IMR-90 (cell line): ENCODE measurements around the gene ZFYVE1. TPM values are rescaled to one million over a fixed set of nuclear protein-coding genes. Genes with fewer than 3 reads are reported as not detected.

Experiments used
- ATAC-seq: fragments of 200-7000 bp; cut with Tn5 transposase; 2 replicates; pipeline ENCODE4 v1.9.1; 2020; ENCODE audit warnings: low read depth, mild to moderate bottlenecking, moderate library complexity
- Bru-seq: library from RNA; stranded (reverse); fragments of 400-500 nt; gene quantifications from one replicate; lab custom pipeline; 2021; lab: Mats Ljungman, UMichigan
- BruChase-seq, 2 experiments: library from RNA; stranded (reverse); fragments of 400-500 nt; gene quantifications; one replicate each; lab custom pipeline; 2021; lab: Mats Ljungman, UMichigan
- BruUV-seq: library from RNA; stranded (reverse); fragments of 400-500 nt; replicated peaks from 2 replicates; lab custom pipeline; 2021; lab: Mats Ljungman, UMichigan
- CTCF ChIA-PET: fragments of 300-600 bp; formaldehyde crosslinking; extraction: SDS; loops from one replicate; lab custom pipeline; 2021; ENCODE audit warnings: antibody characterized with exemption; lab: Yijun Ruan, JAX
- POLR2A ChIA-PET: fragments of 300-600 bp; sonication (Branson Sonifier 250); formaldehyde crosslinking; loops from one replicate; lab custom pipeline; 2022; ENCODE audit warnings: antibody characterized with exemption; ENCODE audit not compliant: unreplicated experiment; lab: Charles Lee
- DNase-seq: peaks from one replicate; pipeline ENCODE4 v3.0.0; 2013
- H2AFZ ChIP-seq: replicated peaks from 2 replicates; pipeline ENCODE3; 2013; ENCODE audit warnings: low read length, mild to moderate bottlenecking; ENCODE audit not compliant: poor library complexity
- H2AK5ac ChIP-seq: 2 replicates; pipeline ENCODE4 v1.6.1; 2013; ENCODE audit warnings: low read depth, low read length, inconsistent platforms
- H2AK9ac ChIP-seq: replicated peaks from 2 replicates; pipeline ENCODE3; 2013; ENCODE audit warnings: mild to moderate bottlenecking, low read depth, low read length, moderate library complexity; ENCODE audit not compliant: poor library complexity
- H2BK120ac ChIP-seq: 2 replicates; pipeline ENCODE4 v1.6.1; 2013; ENCODE audit warnings: low read depth, low read length, inconsistent platforms
- H2BK15ac ChIP-seq: 3 replicates; pipeline ENCODE4 v1.6.1; 2013; ENCODE audit warnings: low read depth, low read length, inconsistent platforms
- H2BK20ac ChIP-seq: 2 replicates; pipeline ENCODE4 v1.6.1; 2013; ENCODE audit warnings: low read depth, mild to moderate bottlenecking, inconsistent platforms, low read length, moderate library complexity
- H2BK5ac ChIP-seq: 2 replicates; pipeline ENCODE4 v1.6.1; 2013; ENCODE audit warnings: mild to moderate bottlenecking, low read depth, low read length, inconsistent platforms; ENCODE audit not compliant: poor library complexity, severe bottlenecking
- H3K14ac ChIP-seq: replicated peaks from 2 replicates; pipeline ENCODE4 v1.6.1; 2013; ENCODE audit warnings: low read depth, low read length, inconsistent platforms
- H3K18ac ChIP-seq: 2 replicates; pipeline ENCODE4 v1.6.1; 2013; ENCODE audit warnings: low read depth, low read length, control low read depth
- H3K23ac ChIP-seq: 2 replicates; pipeline ENCODE4 v1.6.1; 2013; ENCODE audit warnings: low read depth, low read length, inconsistent platforms
- H3K27ac ChIP-seq: 2 replicates; pipeline ENCODE4 v1.5.1; 2013; ENCODE audit warnings: mild to moderate bottlenecking, control low read depth, low read length; ENCODE audit not compliant: insufficient read depth
- H3K27me3 ChIP-seq: 2 replicates; pipeline ENCODE4 v1.6.1; 2013; ENCODE audit warnings: low read length; ENCODE audit not compliant: control insufficient read depth, insufficient read depth
- H3K36me3 ChIP-seq: 2 replicates; pipeline ENCODE4 v1.6.1; 2013; ENCODE audit warnings: low read length, mixed read lengths; ENCODE audit not compliant: control insufficient read depth, insufficient read depth
- H3K4ac ChIP-seq: 2 replicates; pipeline ENCODE4 v1.6.1; 2013; ENCODE audit warnings: low read depth, low read length, inconsistent platforms
- H3K4me1 ChIP-seq: 2 replicates; pipeline ENCODE4 v1.6.1; 2013; ENCODE audit warnings: low read length, mixed read lengths; ENCODE audit not compliant: control insufficient read depth, insufficient read depth
- H3K4me2 ChIP-seq: 2 replicates; pipeline ENCODE4 v1.6.1; 2013; ENCODE audit warnings: low read depth, mild to moderate bottlenecking, control low read depth, low read length, moderate library complexity
- H3K4me3 ChIP-seq: 2 replicates; pipeline ENCODE4 v1.5.1; 2013; ENCODE audit warnings: low read depth, mild to moderate bottlenecking, control low read depth, low read length, moderate library complexity; ENCODE audit not compliant: insufficient read depth
- H3K56ac ChIP-seq: 2 replicates; pipeline ENCODE4 v1.6.1; 2013; ENCODE audit warnings: low read length, inconsistent platforms; ENCODE audit not compliant: insufficient read depth; ENCODE audit errors: extremely low read depth
- H3K79me1 ChIP-seq, 2 experiments: 2 replicates each; pipeline ENCODE4 v1.6.1; 2013; ENCODE audit warnings: low read length in 2 of 2, inconsistent platforms in 1 of 2, low read depth in 1 of 2
- H3K9ac ChIP-seq: 2 replicates; pipeline ENCODE4 v1.6.1; 2013; ENCODE audit warnings: low read depth, low read length, control low read depth
- H3K9me1 ChIP-seq: 2 replicates; pipeline ENCODE4 v1.6.1; 2013; ENCODE audit warnings: low read length, inconsistent platforms; ENCODE audit not compliant: insufficient read depth
- H3K9me3 ChIP-seq: 2 replicates; pipeline ENCODE4 v1.6.1; 2013; ENCODE audit warnings: low read length; ENCODE audit not compliant: control insufficient read depth, insufficient read depth
- H4K20me1 ChIP-seq: 2 replicates; pipeline ENCODE4 v1.6.1; 2013; ENCODE audit warnings: low read length, inconsistent platforms; ENCODE audit not compliant: insufficient read depth
- H4K5ac ChIP-seq: 2 replicates; pipeline ENCODE4 v1.6.1; 2013; ENCODE audit warnings: mild to moderate bottlenecking, low read depth, low read length, control low read depth
- H4K8ac ChIP-seq, 2 experiments: 2 replicates each; pipeline ENCODE4 v1.6.1; 2013; ENCODE audit warnings: low read depth in 2 of 2, low read length in 2 of 2, control low read depth in 1 of 2, inconsistent platforms in 1 of 2
- H4K91ac ChIP-seq: 2 replicates; pipeline ENCODE4 v1.6.1; 2013; ENCODE audit warnings: low read depth, low read length, inconsistent platforms; ENCODE audit not compliant: insufficient read depth
- BHLHE40 ChIP-seq: fragments of 150-350 bp; IDR thresholded peaks from 2 replicates; pipeline ENCODE4 v1.6.1; 2016; ENCODE audit warnings: mild to moderate bottlenecking, low read depth, low read length
- CEBPB ChIP-seq: IDR thresholded peaks from 2 replicates; pipeline ENCODE4 v1.6.1; 2012; ENCODE audit warnings: low read depth, low read length, improper control_type of control experiment
- CHD1 ChIP-seq: IDR thresholded peaks from 2 replicates; pipeline ENCODE4 v1.6.1; 2012; ENCODE audit warnings: low read depth, low read length, improper control_type of control experiment
- MAZ ChIP-seq: IDR thresholded peaks from 2 replicates; pipeline ENCODE4 v1.6.1; 2012; ENCODE audit warnings: low read depth, mild to moderate bottlenecking, low read length, improper control_type of control experiment, moderate library complexity, borderline replicate concordance
- MXI1 ChIP-seq: IDR thresholded peaks from 2 replicates; pipeline ENCODE4 v1.6.1; 2012; ENCODE audit warnings: low read depth, mild to moderate bottlenecking, low read length, moderate library complexity, borderline replicate concordance
- NFE2L2 ChIP-seq: fragments of 150-350 bp; IDR thresholded peaks from 2 replicates; pipeline ENCODE4 v1.6.1; 2016; ENCODE audit warnings: low read depth, mild to moderate bottlenecking, low read length
- POLR2A ChIP-seq: IDR thresholded peaks from 2 replicates; pipeline ENCODE4 v1.6.1; 2012; ENCODE audit warnings: mild to moderate bottlenecking, low read depth, low read length
- RFX5 ChIP-seq: IDR thresholded peaks from 2 replicates; pipeline ENCODE4 v1.8.0; 2012; ENCODE audit warnings: low read depth, mild to moderate bottlenecking, low read length, moderate library complexity
- USF2 ChIP-seq: fragments of 150-350 bp; IDR thresholded peaks from 2 replicates; pipeline ENCODE4 v1.6.1; 2017; ENCODE audit warnings: mild to moderate bottlenecking, antibody characterized with exemption, low read length, low read depth
- WGBS, 2 experiments: methylation state at CpG; one replicate each; pipeline versions ENCODE4 v1.1.5 to v1.1.7; 2013; ENCODE audit warnings: missing lambda C conversion rate in 2 of 2; ENCODE audit not compliant: insufficient read length in 1 of 2; ENCODE audit errors: extremely low coverage in 2 of 2; 5-methylcytosine and 5-hydroxymethylcytosine counted together
- dilution Hi-C: fragments of 300-500 bp; cut with HindIII; formaldehyde crosslinking; loops from one replicate; pipeline ENCODE4 v1.14.3; 2018; ENCODE audit warnings: low sequenced_read_pairs; ENCODE audit not compliant: unreplicated experiment
- in situ Hi-C: fragments of 300-500 bp; cut with MboI; formaldehyde crosslinking; loops from 3 replicates; pipeline ENCODE4 v1.14.3; 2019; ENCODE audit warnings: low sequenced_read_pairs, inconsistent platforms, mixed read lengths
- intact Hi-C: fragments of 100-400 bp; cut with micrococcal nuclease; formaldehyde crosslinking; loops from 2 replicates; pipeline ENCODE4 v1.10.0; 2022
- long read RNA-seq: library from polyadenylated mRNA; unstranded; transcript quantifications from one replicate; pipeline ENCODE4 v2.0.0, GENCODE V29; 2021; ENCODE audit not compliant: unreplicated experiment
- polyA plus RNA-seq, 3 experiments: library from polyadenylated mRNA; depleted of rRNA; stranded (reverse); fragments of >200 nt; gene quantifications; 2 replicates each; pipeline ENCODE4 v1.2.3, GENCODE V29; 2012; ENCODE audit warnings: low replicate concordance in 1 of 3
- total RNA-seq: library from RNA; depleted of rRNA; stranded (reverse); fragments of >200 nt; gene quantifications from 2 replicates; pipeline ENCODE4 v1.2.3, GENCODE V29; 2012; rRNA removed

ZFYVE1 gene
- 11.1 and 12.2 TPM in 2 replicates for total RNA-seq
- polyA plus RNA-seq (2012; rRNA removed): 14.2 and 16.5 TPM in 2 replicates
- 16.0 and 23.7 TPM in 2 replicates for polyA plus RNA-seq (2012; cell fraction: cytosol; rRNA removed)
- 31.7 and 37.7 TPM in 2 replicates for polyA plus RNA-seq (2012; cell fraction: nucleus; rRNA removed; ENCODE audit: low replicate concordance)
- percentile 77 among the genes with signal in this experiment for Bru-seq, nascent RNA
- percentile 89 among the genes with signal in this experiment for BruChase-seq, experiment 1, labeled RNA remaining after a 6-hour chase
- BruChase-seq, experiment 2, labeled RNA remaining after a 2-hour chase: percentile 82 among the genes with signal in this experiment
- long read RNA-seq, full-length matches to known transcripts: 8 of 28 reads
- long read RNA-seq, partial matches to known transcripts: 18 of 28 reads
- long read RNA-seq, other reads (novel, unspliced or antisense): 2 of 28 reads

GRCh38 chr14:73026845-73027542 is at the start of gene ZFYVE1:
Gene ZFYVE1, minus strand, starts transcription at chr14:73027106. Its CDS starts 2,598 bp downstream, at chr14:73024508.
- Histone ChIP-seq H2BK5ac (peak within 1 kb of the TSS; percentile 60), H4K91ac (no peak within 1 kb of the TSS), H4K20me1 (peaks cover 19% of the 10 kb centered on the region; the same call in 1 of the 2 replicates), H3K14ac (peak within 1 kb of the TSS; percentile 82; the same call in 1 of the 2 replicates), H3K9me1 (peaks cover 7% of the 10 kb centered on the region; the same call in 1 of the 2 replicates), H2BK120ac (no peak within 1 kb of the TSS), H3K4me3 (peak within 1 kb of the TSS; percentile 62), H3K18ac (no peak within 1 kb of the TSS), H3K56ac (peak within 1 kb of the TSS; percentile 61; the same call in 1 of the 2 replicates), H3K27me3 (no peaks in the 10 kb centered on the region), H3K9me3 (no peaks in the 10 kb centered on the region), H3K9ac (peak within 1 kb of the TSS; percentile 96), H3K4ac (peak within 1 kb of the TSS; percentile 64), H4K5ac (peak within 1 kb of the TSS; percentile 45; the same call in 1 of the 2 replicates), H3K27ac (peak within 1 kb of the TSS; percentile 69), H4K8ac (peak within 1 kb of the TSS; percentile 14 to 90), H2AFZ (peak within 1 kb of the TSS; percentile 100), H2AK9ac (peak within 1 kb of the TSS; percentile 93), H3K4me2 (peak within 1 kb of the TSS; percentile 99), H2AK5ac (peak within 1 kb of the TSS; percentile 46; the same call in 1 of the 2 replicates), H3K23ac (peak within 1 kb of the TSS; percentile 84), H3K36me3 (peaks cover 19% of the 10 kb centered on the region), H2BK15ac (no peak within 1 kb of the TSS), H3K79me1 (peaks cover 14 to 37% of the 10 kb centered on the region in 2 experiments), H2BK20ac (peak within 1 kb of the TSS; percentile 16; the same call in 1 of the 2 replicates), H3K4me1 (no peaks in the 10 kb centered on the region)
- DNase-seq: peak; percentile 98
- dilution Hi-C loops: no loop called here
- POLR2A ChIA-PET: interaction anchor here (0.6 to 0.9 kb wide), 2 partner anchors 31 to 48 kb away, joined by 3 to 5 read pairs; partner anchors contain the start of gene RBM25
- ATAC-seq: peak; percentile 99
- 0% methylated on average over 6 of the region's 42 CpGs; no CpG with 5 or more reads in 1 of the 2 experiments for WGBS, 2 experiments
- no peak for TF ChIP-seq RFX5
- TF ChIP-seq NFE2L2: 0 out of 2 replicates have a peak, but pooled peaks have one; percentile 8
- TF ChIP-seq USF2: peak; percentile 82
- peak; percentile 82 for TF ChIP-seq POLR2A
- TF ChIP-seq MXI1: peak; percentile 83; the same call in 1 of the 2 replicates
- peak; percentile 66 for TF ChIP-seq MAZ
- 0 out of 2 replicates have a peak, but pooled peaks have one; percentile 5 for TF ChIP-seq CEBPB
- peak; percentile 30; the same call in 1 of the 2 replicates for TF ChIP-seq BHLHE40
- TF ChIP-seq CHD1: no peak
- no TSS peak for BruUV-seq
- in situ Hi-C loops: no loop called here
- intact Hi-C loops: loop anchor here (1.0 kb wide), 1 partner anchor 31 kb away; the partner anchor contains the start of gene RBM25
- CTCF ChIA-PET: no interaction called here
